D721Med (cell line): ENCODE results near the gene SLC16A8.

ENCODE experiments used
- DNase-seq: peaks from one replicate; pipeline ENCODE4 v3.0.0; 2011; ENCODE audit warnings: low spot score; ENCODE audit not compliant: insufficient read length
- FAIRE-seq: peaks from 2 replicates; lab custom pipeline; 2011; peaks lifted over from hg19 to GRCh38; lab: Jason Lieb, UNC
- TF ChIP-seq, protein P1 (sequence below): IDR thresholded peaks from 2 replicates; pipeline ENCODE4 v1.5.1; 2012; ENCODE audit warnings: mild to moderate bottlenecking, control low read depth; ENCODE audit not compliant: insufficient read depth; ENCODE audit errors: missing control alignments

SLC16A8 gene

GRCh38 chr22:38106814-38107578 lies 23.0 kb upstream of the SLC16A8 start:
- DNase-seq (no peak), FAIRE-seq (no peak)
- TF ChIP-seq, protein P1, sequence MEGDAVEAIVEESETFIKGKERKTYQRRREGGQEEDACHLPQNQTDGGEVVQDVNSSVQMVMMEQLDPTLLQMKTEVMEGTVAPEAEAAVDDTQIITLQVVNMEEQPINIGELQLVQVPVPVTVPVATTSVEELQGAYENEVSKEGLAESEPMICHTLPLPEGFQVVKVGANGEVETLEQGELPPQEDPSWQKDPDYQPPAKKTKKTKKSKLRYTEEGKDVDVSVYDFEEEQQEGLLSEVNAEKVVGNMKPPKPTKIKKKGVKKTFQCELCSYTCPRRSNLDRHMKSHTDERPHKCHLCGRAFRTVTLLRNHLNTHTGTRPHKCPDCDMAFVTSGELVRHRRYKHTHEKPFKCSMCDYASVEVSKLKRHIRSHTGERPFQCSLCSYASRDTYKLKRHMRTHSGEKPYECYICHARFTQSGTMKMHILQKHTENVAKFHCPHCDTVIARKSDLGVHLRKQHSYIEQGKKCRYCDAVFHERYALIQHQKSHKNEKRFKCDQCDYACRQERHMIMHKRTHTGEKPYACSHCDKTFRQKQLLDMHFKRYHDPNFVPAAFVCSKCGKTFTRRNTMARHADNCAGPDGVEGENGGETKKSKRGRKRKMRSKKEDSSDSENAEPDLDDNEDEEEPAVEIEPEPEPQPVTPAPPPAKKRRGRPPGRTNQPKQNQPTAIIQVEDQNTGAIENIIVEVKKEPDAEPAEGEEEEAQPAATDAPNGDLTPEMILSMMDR: no peak

DNA sequence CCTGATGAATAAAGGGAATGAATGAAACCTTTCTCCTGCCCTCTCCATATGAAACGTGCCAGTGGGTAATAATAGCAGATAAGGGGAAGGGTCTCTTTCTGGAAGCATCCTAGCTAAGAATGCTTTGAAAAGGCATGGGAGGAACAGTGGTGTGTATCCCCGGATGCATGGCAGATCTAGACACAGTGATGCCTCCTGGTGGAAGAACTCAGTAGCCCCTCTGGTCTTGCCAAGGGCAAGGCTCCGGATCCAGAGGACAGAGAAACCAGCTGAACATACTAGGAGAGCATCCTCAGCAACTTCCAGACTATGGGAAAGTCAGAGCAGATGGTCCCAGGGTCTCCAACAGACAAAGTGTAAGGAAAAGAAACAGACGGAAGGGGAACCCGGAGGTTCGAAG lies 20.1 kb upstream of the SLC16A8 start:
- DNase-seq: no peak
- no peak for FAIRE-seq
- TF ChIP-seq, protein P1: peak; percentile 16

DNA sequence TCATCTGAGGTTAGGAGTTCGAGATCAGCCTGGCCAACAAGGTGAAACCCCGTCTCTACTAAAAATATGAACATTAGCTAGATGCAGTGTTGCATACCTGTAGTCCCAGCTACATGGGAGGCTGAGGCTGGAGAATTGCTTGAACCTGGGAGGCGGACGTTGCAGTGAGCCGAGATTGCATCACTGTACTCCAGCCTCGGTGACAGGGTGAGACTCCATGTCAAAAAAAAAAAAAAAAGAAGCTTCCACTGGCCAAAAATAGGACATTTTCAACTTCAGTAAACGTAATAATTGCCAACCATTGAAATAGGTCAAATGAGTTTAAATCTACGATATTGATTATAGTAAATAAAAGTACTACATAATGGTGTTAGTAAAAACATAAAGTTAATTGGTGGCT lies 19.7 kb upstream of the SLC16A8 start:
- no peak for DNase-seq
- TF ChIP-seq, protein P1: no peak
- FAIRE-seq: no peak

DNA sequence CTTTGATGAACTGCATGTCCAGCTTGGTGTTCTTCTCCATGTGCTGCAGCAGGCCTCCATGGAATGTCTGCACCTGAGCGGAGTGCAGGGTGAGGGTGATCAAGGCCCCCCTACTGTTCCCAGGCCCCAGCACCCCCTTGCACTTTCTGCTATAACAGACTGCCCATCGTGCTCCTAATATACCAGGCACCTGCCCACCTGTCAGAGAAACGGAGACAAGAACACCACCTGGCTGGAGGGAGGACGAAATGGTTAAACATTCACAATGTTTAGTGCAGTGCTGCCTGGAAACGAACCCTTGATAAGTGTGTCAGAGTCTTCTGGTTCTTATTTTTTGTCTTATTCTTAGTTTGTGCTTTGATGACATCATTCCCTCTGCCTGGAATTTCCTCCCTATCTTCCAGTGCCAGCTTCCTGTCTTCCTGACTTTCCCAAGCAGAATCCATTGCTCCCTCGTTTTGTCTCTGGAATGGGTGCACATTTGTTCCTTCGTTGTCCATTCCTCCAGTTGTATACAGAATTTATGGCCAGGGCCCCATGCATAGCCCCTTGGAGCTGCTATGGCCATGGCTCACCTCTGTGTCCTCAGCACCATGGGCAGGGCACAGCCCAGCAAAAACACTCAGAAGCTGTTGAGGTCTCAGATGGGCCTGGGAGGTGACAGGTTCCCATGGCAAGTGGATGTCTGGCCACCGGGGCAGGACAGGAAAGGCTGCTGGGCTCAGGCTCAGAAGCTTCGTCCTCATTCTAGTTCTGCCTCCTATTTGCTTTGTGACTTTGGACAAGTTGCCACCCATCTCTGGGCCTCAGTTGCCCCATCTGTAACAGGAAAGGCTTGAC lies 14.6 kb upstream of the SLC16A8 start:
- DNase-seq (no peak), FAIRE-seq (no peak)
- TF ChIP-seq, protein P1: no peak

DNA sequence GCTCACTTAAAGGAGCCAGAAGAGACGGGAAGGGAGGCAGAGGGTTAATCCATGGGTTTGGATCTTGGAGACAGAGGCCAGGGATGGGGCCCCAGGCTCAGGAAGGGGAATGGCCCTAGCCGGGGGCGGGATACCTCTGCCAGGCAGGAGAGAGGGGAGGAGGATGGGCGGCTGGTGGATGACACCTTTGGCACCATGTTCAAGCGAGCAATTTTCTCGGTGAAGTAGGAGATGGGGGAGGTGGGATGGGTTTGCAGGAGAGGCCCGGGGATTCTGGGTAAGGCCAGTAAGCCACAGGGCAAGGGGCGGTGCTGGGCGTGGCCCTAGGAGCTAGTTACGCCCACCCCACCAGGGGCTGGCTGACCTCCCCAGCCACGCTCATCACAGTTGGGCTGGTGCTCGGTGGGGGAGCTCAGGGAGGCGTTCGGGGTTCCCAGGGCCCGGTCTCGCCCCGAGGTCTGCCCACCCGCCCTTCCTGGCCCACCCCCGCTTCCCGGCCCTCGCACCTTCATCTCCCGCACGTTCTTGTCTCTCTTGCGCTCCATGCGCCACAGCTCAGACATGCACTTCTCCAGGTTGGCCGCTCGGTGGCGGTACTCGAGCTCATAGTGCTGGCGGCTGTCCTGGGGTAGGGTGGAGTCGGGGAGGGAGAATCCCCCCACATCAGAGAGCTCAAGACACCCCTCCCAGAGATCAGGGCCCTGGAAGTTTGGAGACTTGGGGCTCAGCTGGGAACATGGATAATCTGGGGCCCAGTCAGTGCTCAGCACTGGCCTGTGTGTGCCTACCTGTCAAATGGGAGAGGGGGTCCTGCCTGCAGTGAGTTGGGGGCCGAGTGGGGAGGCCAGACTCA lies 13.8 kb upstream of the SLC16A8 start:
- TF ChIP-seq, protein P1: no peak
- FAIRE-seq: no peak

GRCh38 chr22:38097058-38097457 lies 13.1 kb upstream of the SLC16A8 start:
- FAIRE-seq: no peak
- no peak for DNase-seq
- TF ChIP-seq, protein P1: no peak

More for the DNA sequence above, 13.8 kb upstream of the SLC16A8 start:
- DNase-seq: no peak
